Colonic mucosa (tissue), 4 donors: ENCODE results near the gene EXO1. TPM values are rescaled to one million over a fixed set of nuclear protein-coding genes. Genes with fewer than 3 reads are reported as not detected.

ENCODE experiments used
- DNase-seq: peaks from one replicate; pipeline ENCODE4 v3.0.0-alpha.2; 2020
- H3K27ac ChIP-seq: fragments of 200-600 bp; one replicate; pipeline ENCODE4 v1.8.0; 2021
- H3K27me3 ChIP-seq: fragments of 200-600 bp; one replicate; pipeline ENCODE4 v1.8.0; 2021
- H3K36me3 ChIP-seq: fragments of 200-600 bp; one replicate; pipeline ENCODE4 v1.8.0; 2021
- H3K4me1 ChIP-seq: fragments of 200-600 bp; one replicate; pipeline ENCODE4 v1.8.0; 2021; ENCODE audit warnings: mild to moderate bottlenecking
- H3K4me3 ChIP-seq: fragments of 200-600 bp; one replicate; pipeline ENCODE4 v1.8.0; 2021
- H3K9ac ChIP-seq, 2 donors: one replicate each; pipeline ENCODE4 v1.7.0; 2013; ENCODE audit warnings: control low read depth in 2 of 2, low read depth in 2 of 2, low read length in 2 of 2
- H3K9me3 ChIP-seq: fragments of 200-600 bp; one replicate; pipeline ENCODE4 v1.8.0; 2021
- intact Hi-C: fragments of 100-400 bp; cut with DNase I; formaldehyde crosslinking; loops from one replicate; pipeline ENCODE4 v1.14.1; 2022
- total RNA-seq, 2 donors: library from RNA; stranded (reverse); fragmentation: NEBNext Ultra II Directional in 1 of 2; extraction: Animal tissue kit (Norgen Biotek cat#: 25700) in 1 of 2; gene quantifications; one replicate each; pipeline ENCODE4 v1.2.1, GENCODE V29; 2021
- TF ChIP-seq, protein P1 (sequence below): fragments of 200-600 bp; IDR thresholded peaks from one replicate; pipeline ENCODE4 v1.8.0; 2022; ENCODE audit warnings: antibody characterized with exemption, mild to moderate bottlenecking
- donor health status: healthy.
- donor health status: DM: no; HTN: no; CAD: no.
- donor health status: DM: no; HTN: no; CAD: no.

Gene EXO1
- total RNA-seq, 2 donors from 2014 or later, result 5.1 to 17.6 TPM

DNA sequence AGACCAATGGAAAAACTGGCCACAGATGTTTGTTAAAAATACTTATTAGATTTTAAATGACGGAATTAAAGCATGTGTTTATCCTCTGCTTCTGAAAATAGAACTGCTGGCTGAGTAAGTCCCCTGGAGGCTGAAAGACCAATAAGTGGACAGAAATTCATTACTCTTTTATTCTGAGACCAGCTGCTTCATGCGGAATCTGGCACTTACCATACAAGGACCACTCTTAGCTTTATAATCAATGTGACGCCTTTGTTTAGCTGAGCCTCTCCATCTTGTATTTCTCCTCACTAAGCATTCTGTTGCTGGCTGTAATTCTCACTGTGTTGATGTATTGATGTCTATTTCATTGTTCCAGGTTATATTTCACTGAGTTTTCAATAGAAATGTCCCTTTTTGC lies 6.3 kb upstream of the EXO1 start:
- intact Hi-C loops, result no loop called here
- TF ChIP-seq, protein P1, sequence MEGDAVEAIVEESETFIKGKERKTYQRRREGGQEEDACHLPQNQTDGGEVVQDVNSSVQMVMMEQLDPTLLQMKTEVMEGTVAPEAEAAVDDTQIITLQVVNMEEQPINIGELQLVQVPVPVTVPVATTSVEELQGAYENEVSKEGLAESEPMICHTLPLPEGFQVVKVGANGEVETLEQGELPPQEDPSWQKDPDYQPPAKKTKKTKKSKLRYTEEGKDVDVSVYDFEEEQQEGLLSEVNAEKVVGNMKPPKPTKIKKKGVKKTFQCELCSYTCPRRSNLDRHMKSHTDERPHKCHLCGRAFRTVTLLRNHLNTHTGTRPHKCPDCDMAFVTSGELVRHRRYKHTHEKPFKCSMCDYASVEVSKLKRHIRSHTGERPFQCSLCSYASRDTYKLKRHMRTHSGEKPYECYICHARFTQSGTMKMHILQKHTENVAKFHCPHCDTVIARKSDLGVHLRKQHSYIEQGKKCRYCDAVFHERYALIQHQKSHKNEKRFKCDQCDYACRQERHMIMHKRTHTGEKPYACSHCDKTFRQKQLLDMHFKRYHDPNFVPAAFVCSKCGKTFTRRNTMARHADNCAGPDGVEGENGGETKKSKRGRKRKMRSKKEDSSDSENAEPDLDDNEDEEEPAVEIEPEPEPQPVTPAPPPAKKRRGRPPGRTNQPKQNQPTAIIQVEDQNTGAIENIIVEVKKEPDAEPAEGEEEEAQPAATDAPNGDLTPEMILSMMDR, result no peak
- Histone ChIP-seq H3K9me3 (no peaks in the 10 kb centered on the region), H3K4me1 (no peaks in the 10 kb centered on the region), H3K9ac (no peak overlapping the region), H3K36me3 (no peaks in the 10 kb centered on the region), H3K27ac (no peak overlapping the region), H3K4me3 (no peak overlapping the region), H3K27me3 (no peaks in the 10 kb centered on the region)
- no peak for DNase-seq

DNA sequence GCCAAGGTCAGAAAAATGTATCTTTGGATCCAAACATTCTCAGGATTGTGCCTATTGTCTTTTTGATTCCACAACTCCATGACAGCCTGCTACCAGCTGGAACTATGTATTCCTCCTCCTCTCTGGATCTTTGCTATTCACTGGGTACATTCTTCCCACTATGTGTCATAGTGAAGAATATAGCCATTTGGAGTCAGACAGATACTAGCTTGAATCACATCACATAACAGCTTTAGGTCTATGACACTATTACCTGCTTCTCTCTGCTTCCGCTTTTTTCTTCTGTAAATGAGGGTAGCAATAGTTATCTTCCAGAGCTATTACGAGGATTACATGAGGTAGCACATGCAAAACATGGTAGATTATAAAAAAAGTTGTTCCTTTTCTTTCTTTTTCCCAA lies 5.4 kb upstream of the EXO1 start:
- TF ChIP-seq, protein P1, result no peak
- no peak for DNase-seq

DNA sequence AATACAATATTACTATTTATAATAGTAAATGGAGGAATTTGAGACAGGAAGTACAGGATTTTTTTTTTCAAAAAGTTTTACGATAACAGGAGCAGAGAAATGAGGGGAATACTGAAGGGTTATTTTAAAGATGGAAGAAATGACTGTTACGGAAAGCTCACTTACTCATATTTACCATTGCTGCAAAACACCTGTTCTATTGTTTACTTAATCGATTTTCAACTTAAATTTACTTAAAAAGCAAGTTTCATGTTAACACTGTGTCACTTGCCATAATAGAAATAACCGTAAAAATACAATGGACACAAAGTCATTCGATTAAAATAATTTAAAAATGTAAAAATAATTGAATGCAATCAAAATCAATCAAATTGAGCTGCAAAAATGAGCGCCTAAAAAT lies 3.4 kb upstream of the EXO1 start:
- H3K9ac ChIP-seq, result no peak overlapping the region
- intact Hi-C loops, result no loop called here
- no peaks in the 10 kb centered on the region for H3K36me3 ChIP-seq
- H3K4me3 ChIP-seq, result no peak overlapping the region
- TF ChIP-seq, protein P1, result no peak
- no peak for DNase-seq
- H3K27me3 ChIP-seq, result no peaks in the 10 kb centered on the region
- H3K27ac ChIP-seq, result no peak overlapping the region
- H3K4me1 ChIP-seq, result peaks cover 2% of the 10 kb centered on the region
- H3K9me3 ChIP-seq, result no peaks in the 10 kb centered on the region

More for the DNA sequence above, 5.4 kb upstream of the EXO1 start:
- intact Hi-C loops, result no loop called here
- Histone ChIP-seq H3K9ac (no peak overlapping the region), H3K4me3 (no peak overlapping the region), H3K27me3 (no peaks in the 10 kb centered on the region), H3K9me3 (no peaks in the 10 kb centered on the region), H3K27ac (no peak overlapping the region), H3K4me1 (no peaks in the 10 kb centered on the region), H3K36me3 (no peaks in the 10 kb centered on the region)

DNA sequence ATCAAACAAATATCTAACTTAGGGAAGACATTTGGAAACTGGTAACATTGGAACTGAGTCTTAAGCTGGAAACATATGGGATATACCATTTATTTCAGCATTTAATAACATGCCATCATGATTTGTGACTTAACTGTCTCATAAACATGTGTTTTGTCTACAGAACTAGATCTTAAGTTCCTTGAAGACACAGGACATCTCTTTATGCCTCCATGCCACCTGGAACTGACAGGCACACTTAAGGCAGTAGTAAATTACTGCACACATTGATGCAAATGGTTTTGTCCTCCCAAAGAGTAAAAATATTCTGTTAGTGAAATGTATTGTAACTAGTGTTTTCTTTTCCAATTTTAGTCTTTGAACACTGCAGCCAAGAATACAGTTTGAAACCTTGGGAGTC lies 1.6 kb upstream of the EXO1 start:
- Histone ChIP-seq H3K27me3 (no peaks in the 10 kb centered on the region), H3K36me3 (no peaks in the 10 kb centered on the region), H3K4me3 (no peak overlapping the region), H3K9me3 (no peaks in the 10 kb centered on the region), H3K9ac (no peak overlapping the region), H3K27ac (no peak overlapping the region), H3K4me1 (peaks cover 2% of the 10 kb centered on the region)
- DNase-seq, result no peak
- intact Hi-C loops, result loop anchor here (5.0 kb wide), 1 partner anchor 151 kb away; the partner anchor contains the start of gene MAP1LC3C
- TF ChIP-seq, protein P1, result no peak

DNA sequence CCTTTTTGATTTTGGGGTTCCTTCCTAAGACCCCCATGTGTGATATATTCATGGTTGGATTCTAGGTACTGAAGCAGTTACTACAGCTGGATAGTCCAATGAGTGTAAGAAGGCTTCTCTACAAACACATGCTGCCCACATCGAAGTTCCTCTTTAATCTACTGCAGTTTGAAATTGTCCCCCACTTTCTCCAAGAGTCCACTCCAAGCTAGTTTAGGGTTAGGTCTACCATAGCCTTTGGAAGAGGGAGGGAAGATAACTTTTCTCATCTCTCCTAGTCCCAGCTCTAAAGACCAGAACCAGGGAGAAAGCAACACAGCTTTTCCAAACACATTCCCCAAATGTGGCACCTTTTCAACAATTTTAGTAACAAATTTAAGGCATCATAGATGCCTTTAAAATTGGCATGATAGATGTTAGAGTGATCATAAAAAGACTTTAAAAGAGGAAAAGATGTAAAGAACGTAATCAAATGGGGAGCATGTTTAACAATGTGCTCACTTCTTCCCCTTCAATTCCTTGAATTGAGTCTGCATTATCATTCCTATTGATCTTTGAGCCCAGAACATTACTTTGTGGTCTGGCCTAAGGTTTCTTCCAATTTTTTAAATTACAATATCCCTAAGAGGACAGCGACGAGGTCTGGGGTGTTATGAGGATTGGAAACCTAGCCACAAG lies 1.0 kb upstream of the EXO1 start:
- Histone ChIP-seq H3K36me3 (no peaks in the 10 kb centered on the region), H3K27ac (peak overlapping the region; percentile 100), H3K9me3 (no peaks in the 10 kb centered on the region), H3K4me1 (peaks cover 2% of the 10 kb centered on the region), H3K27me3 (no peaks in the 10 kb centered on the region), H3K9ac (no peak overlapping the region), H3K4me3 (peak overlapping the region; percentile 76)
- intact Hi-C loops, result loop anchor here (5.0 kb wide), 1 partner anchor 150 kb away; the partner anchor contains the start of gene MAP1LC3C
- TF ChIP-seq, protein P1, result no peak
- no peak for DNase-seq
